Transverse colon (tissue), 4 donors: ENCODE measurements around the gene STK10. TPM values are rescaled to one million over a fixed set of nuclear protein-coding genes. Genes with fewer than 3 reads are reported as not detected.
A peak's percentile ranks its signal among the peaks of the same experiment; 100 is the strongest.

Source experiments
- DNase-seq: peaks from one replicate; pipeline ENCODE4 v3.0.0-alpha.2; 2019
- H3K27ac ChIP-seq, 4 donors: fragments of 200-600 bp; sonication (generic); 2 replicates each; pipeline ENCODE4 v1.5.1; 2016 to 2018; ENCODE audit warnings: inconsistent platforms in 4 of 4
- H3K27me3 ChIP-seq: fragments of 200-600 bp; sonication (generic); 2 replicates; pipeline ENCODE4 v1.5.1; 2017; ENCODE audit warnings: inconsistent platforms
- H3K36me3 ChIP-seq, 4 donors: fragments of 200-600 bp; sonication (generic); 2 replicates each; pipeline ENCODE4 v1.5.1; 2017 to 2019; ENCODE audit warnings: inconsistent platforms in 4 of 4
- H3K4me1 ChIP-seq, 4 donors: fragments of 200-600 bp; sonication (generic); 2 replicates each; pipeline ENCODE4 v1.5.1; 2017 to 2020; ENCODE audit warnings: inconsistent platforms in 4 of 4
- H3K4me3 ChIP-seq, 4 donors: fragments of 200-600 bp; sonication (generic); 1 replicate in 1 of 4; 2 replicates in 3 of 4; pipeline versions ENCODE4 v1.5.1 to v1.6.1; 2017 to 2019; ENCODE audit warnings: inconsistent platforms in 4 of 4
- H3K9me3 ChIP-seq, 2 donors: fragments of 200-600 bp; sonication (generic); 2 replicates each; pipeline ENCODE4 v1.5.1; 2017 to 2019; ENCODE audit warnings: inconsistent platforms in 2 of 2
- EP300 ChIP-seq: sonication (generic); formaldehyde crosslinking; IDR thresholded peaks from one replicate; pipeline ENCODE4 v1.6.1; 2017; ENCODE audit warnings: antibody characterized with exemption, low read depth
- POLR2A ChIP-seq: fragments of 450-650 bp; IDR thresholded peaks from one replicate; pipeline ENCODE4 v1.6.1; 2016; ENCODE audit warnings: antibody characterized with exemption, mild to moderate bottlenecking, moderate library complexity
- POLR2AphosphoS5 ChIP-seq, 3 donors: sonication (generic); formaldehyde crosslinking; IDR thresholded peaks; one replicate each; pipeline ENCODE4 v1.6.1; 2016; ENCODE audit warnings: antibody characterized with exemption in 3 of 3
- WGBS, 2 donors: methylation state at CpG; one replicate each; pipeline ENCODE4 v1.1.5; 2018; ENCODE audit warnings: low coverage in 1 of 2; 5-methylcytosine and 5-hydroxymethylcytosine counted together
- in situ Hi-C, 4 donors: fragments of 200-750 bp; cut with MboI; loops; one replicate each; pipeline versions ENCODE4 v1.15.0 to v1.15.1; 2017; ENCODE audit warnings: low sequenced_read_pairs in 3 of 4, low pct_ligation_motif_present in 1 of 4, low pct_unique_long_range_greater_than_20kb in 1 of 4
- intact Hi-C: fragments of 100-400 bp; cut with DNase I; formaldehyde crosslinking; loops from one replicate; pipeline ENCODE4 v1.15.1; 2023; ENCODE audit warnings: low total_unique reads
- total RNA-seq, 4 donors: library from RNA; depleted of rRNA; stranded (reverse); fragments of >200 nt; gene quantifications; one replicate each; pipeline ENCODE4 v1.1.0, GENCODE V29; 2016
- TF ChIP-seq, protein P1 (sequence below), 5 experiments: fragments of 200-600 bp in 3 of 5; fragments of 450-650 bp in 2 of 5; sonication (generic) in 3 of 5; IDR thresholded peaks; 1 replicate in 2 of 5; 2 replicates in 3 of 5; pipeline ENCODE4 v1.5.1; 2016 to 2017; ENCODE audit warnings: antibody characterized with exemption in 5 of 5, inconsistent platforms in 3 of 5, mild to moderate bottlenecking in 2 of 5, moderate library complexity in 1 of 5

Gene STK10
- total RNA-seq, 4 donors from 2014 or later = 21.2 to 207 (median 49.3) TPM

DNA sequence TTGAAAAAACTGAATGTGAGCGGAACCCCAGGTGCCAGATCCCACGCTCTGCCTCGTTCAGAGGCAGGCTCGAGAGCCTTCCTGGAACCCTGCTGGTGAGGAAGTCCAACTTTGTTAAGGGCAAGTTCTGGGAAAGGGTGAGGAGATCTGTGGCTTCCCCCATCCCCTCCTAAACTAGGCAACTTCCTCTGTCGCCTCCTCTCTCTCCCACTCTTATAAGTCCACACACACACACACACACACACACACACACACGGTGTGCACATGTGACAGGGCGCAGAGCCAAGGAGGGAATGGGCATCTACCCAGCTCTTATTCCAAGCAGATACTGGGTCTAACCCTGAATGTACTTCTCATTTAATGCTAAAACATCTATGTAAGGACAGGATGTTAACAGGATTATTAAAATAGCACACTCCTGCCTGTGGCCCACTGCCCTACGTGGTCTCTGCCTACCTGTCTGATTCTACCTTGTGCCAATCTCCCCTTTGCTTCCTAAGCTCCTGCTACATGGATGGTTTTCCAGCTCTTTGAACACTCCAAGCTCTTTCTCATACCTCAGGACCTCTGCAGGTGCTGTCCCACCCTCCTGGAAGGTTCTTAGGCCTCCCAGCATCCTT lies 109.2 kb downstream of the STK10 start:
- in situ Hi-C loops (no loop called here), intact Hi-C loops (no loop called here)
- Histone ChIP-seq H3K27ac (no peak overlapping the region), H3K4me3 (no peak overlapping the region), H3K4me1 (peaks cover 0 to 9% (median 0%) of the 10 kb centered on the region in 4 donors), H3K9me3 (no peaks in the 10 kb centered on the region), H3K27me3 (no peaks in the 10 kb centered on the region), H3K36me3 (peaks cover 0 to 23% (median 3%) of the 10 kb centered on the region in 4 donors)
- DNase-seq = no peak
- 77 to 96% methylated on average over 6 to 8 of the region's 8 CpGs for WGBS, 2 donors
- TF ChIP-seq EP300 = no peak
- TF ChIP-seq, protein P1, sequence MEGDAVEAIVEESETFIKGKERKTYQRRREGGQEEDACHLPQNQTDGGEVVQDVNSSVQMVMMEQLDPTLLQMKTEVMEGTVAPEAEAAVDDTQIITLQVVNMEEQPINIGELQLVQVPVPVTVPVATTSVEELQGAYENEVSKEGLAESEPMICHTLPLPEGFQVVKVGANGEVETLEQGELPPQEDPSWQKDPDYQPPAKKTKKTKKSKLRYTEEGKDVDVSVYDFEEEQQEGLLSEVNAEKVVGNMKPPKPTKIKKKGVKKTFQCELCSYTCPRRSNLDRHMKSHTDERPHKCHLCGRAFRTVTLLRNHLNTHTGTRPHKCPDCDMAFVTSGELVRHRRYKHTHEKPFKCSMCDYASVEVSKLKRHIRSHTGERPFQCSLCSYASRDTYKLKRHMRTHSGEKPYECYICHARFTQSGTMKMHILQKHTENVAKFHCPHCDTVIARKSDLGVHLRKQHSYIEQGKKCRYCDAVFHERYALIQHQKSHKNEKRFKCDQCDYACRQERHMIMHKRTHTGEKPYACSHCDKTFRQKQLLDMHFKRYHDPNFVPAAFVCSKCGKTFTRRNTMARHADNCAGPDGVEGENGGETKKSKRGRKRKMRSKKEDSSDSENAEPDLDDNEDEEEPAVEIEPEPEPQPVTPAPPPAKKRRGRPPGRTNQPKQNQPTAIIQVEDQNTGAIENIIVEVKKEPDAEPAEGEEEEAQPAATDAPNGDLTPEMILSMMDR (IDR thresholded peaks at IDR 0.05) = no peak
- no peak for TF ChIP-seq POLR2AphosphoS5 (IDR thresholded peaks at IDR 0.05)
- no peak for TF ChIP-seq POLR2A

DNA sequence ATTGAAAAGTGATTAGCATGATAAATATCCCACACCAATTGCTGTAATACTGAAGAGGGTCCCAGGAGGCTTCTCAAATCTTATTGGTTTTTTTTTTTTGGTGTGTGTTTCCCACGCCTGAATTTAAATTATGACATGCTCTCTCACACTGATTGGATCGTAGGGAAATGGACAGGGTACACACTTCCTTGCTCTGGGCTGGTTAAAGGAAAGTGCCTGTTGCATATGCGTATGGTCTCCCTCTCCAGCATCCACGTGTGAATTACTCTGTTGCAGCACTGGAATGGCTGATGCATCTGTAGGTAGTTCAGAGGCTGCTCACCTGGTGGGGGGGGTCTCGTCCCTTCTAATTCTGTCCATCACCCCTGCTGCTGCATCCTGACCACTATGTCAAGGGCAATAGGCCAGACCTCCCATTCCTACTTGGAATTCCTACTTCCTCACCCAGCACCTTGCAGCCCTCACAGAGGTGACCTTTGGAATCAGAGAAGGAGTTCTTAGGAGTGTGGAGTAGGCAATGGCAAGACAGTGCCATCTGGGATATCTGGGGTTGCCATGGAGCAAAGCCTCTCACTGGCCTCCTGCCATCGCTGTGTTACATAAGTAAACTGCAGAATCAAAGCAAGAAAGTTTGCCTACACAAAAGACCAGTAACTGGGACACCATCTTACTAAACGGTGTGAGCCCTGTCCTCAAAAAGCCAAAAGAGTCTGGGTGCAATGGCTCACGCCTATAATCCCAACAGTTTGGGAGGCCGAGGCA lies 110.2 kb downstream of the STK10 start:
- in situ Hi-C loops = no loop called here
- no peak overlapping the region for H3K27ac ChIP-seq
- no peaks in the 10 kb centered on the region for H3K9me3 ChIP-seq
- H3K27me3 ChIP-seq = no peaks in the 10 kb centered on the region
- H3K4me3 ChIP-seq = no peak overlapping the region
- H3K36me3 ChIP-seq = peaks cover 0 to 21% (median 3%) of the 10 kb centered on the region in 4 donors
- H3K4me1 ChIP-seq = peaks cover 0 to 9% (median 0%) of the 10 kb centered on the region in 4 donors
- DNase-seq = peak; percentile 43
- intact Hi-C loops = no loop called here
- WGBS, 2 donors = 75 to 94% methylated on average over 3 to 9 of the region's 9 CpGs
- TF ChIP-seq, protein P1 (IDR thresholded peaks at IDR 0.05) = no peak
- TF ChIP-seq POLR2A = no peak
- TF ChIP-seq EP300 = no peak
- TF ChIP-seq POLR2AphosphoS5 (IDR thresholded peaks at IDR 0.05) = no peak

DNA sequence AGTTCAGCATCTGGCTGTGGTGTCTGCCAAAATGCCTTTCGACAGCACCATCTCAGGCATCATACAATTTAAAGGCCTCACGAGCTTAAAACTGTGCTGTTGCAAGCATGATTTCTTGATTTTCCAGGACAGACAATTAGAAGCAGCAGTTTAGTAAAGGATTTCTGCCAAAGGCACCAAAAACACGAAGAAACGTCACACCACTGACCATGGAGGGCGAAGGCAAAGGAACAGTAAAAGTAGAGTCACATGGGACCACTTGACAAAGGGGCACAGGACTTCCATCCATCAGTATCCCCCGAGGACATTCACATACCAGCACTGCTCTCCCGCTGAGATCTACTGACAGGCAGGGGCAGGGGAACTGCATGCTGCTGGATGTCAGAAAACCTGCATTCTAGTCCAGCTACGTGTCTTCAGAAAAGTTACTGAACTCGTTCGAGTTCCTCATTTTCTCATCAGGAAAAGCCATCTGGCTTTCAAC lies 111.2 kb downstream of the STK10 start:
- Histone ChIP-seq H3K27me3 (no peaks in the 10 kb centered on the region), H3K4me3 (no peak overlapping the region), H3K9me3 (no peaks in the 10 kb centered on the region), H3K4me1 (peaks cover 0 to 9% (median 0%) of the 10 kb centered on the region in 4 donors), H3K27ac (no peak overlapping the region), H3K36me3 (peaks cover 0 to 12% (median 0%) of the 10 kb centered on the region in 4 donors)
- intact Hi-C loops (no loop called here), in situ Hi-C loops (no loop called here)
- 74 to 85% methylated on average over 8 to 10 of the region's 10 CpGs for WGBS, 2 donors
- DNase-seq = no peak
- TF ChIP-seq POLR2A (no peak), POLR2AphosphoS5 (IDR thresholded peaks at IDR 0.05) (no peak), EP300 (no peak)
- TF ChIP-seq, protein P1 (IDR thresholded peaks at IDR 0.05) = no peak

DNA sequence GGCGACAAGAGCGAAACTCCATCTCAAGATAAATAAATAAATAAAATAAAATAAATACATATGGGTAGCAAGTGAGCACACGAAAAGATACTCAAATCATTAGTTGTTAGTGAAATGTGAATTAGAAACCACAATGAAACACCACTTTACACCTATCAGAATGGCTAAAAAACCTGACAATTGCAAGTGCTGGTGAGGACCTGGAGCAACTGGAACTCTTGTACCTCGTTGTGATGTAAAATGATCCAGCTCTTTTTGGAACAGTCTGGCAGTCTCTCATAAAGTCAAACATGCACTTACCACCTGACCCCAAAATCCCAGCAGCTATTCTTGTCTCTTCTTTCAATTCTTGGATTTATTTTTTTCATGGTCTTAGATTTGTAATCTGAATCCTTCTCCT lies 112.4 kb downstream of the STK10 start:
- H3K4me1 ChIP-seq = peaks cover 0 to 9% (median 0%) of the 10 kb centered on the region in 4 donors
- intact Hi-C loops = no loop called here
- H3K27ac ChIP-seq = no peak overlapping the region
- DNase-seq = no peak
- H3K27me3 ChIP-seq = no peaks in the 10 kb centered on the region
- no peaks in the 10 kb centered on the region for H3K9me3 ChIP-seq
- in situ Hi-C loops = no loop called here
- H3K4me3 ChIP-seq = no peak overlapping the region
- TF ChIP-seq POLR2A (no peak), POLR2AphosphoS5 (IDR thresholded peaks at IDR 0.05) (no peak), EP300 (no peak)
- TF ChIP-seq, protein P1 (IDR thresholded peaks at IDR 0.05) = no peak
- H3K36me3 ChIP-seq = peaks cover 0 to 8% (median 0%) of the 10 kb centered on the region in 4 donors
- 95 to 98% methylated on average over 4 of the region's 4 CpGs for WGBS, 2 donors
